HFFc6 (cell line): ENCODE results near the gene HIVEP3. TPM values are rescaled to one million over a fixed set of nuclear protein-coding genes. Genes with fewer than 3 reads are reported as not detected.

Experiments
- DNase-seq: peaks from one replicate; pipeline ENCODE4 v3.0.0-alpha.2; 2018
- H3K27ac Mint-ChIP-seq: 2 replicates; pipeline ENCODE4 v1.8.0; 2020; ENCODE audit warnings: mild to moderate bottlenecking, mixed read lengths
- H3K27me3 Mint-ChIP-seq: 2 replicates; pipeline ENCODE4 v1.8.0; 2021; ENCODE audit warnings: mild to moderate bottlenecking, moderate library complexity, mixed read lengths; ENCODE audit not compliant: insufficient read depth
- H3K36me3 Mint-ChIP-seq: 2 replicates; pipeline ENCODE4 v1.8.0; 2021; ENCODE audit warnings: low read depth, mixed read lengths
- H3K4me1 Mint-ChIP-seq: 2 replicates; pipeline ENCODE4 v1.8.0; 2020; ENCODE audit warnings: low read depth, mixed read lengths
- H3K4me3 Mint-ChIP-seq: 2 replicates; pipeline ENCODE4 v1.8.0; 2020; ENCODE audit warnings: mild to moderate bottlenecking, moderate library complexity, mixed read lengths
- H3K9me3 Mint-ChIP-seq: 2 replicates; pipeline ENCODE4 v1.8.0; 2020; ENCODE audit warnings: mild to moderate bottlenecking, mixed read lengths
- total RNA-seq, 6 experiments: library from RNA; stranded (reverse); fragmentation: NEBNext Ultra II Directional; extraction: Animal tissue kit (Norgen Biotek cat#: 25700); gene quantifications; 2 replicates in 1 of 6; 3 replicates in 5 of 6; pipeline ENCODE4 v1.2.3, GENCODE V29; 2021
- TF ChIP-seq, protein P1 (sequence below): fragments of 200-600 bp; sonication (generic); IDR thresholded peaks from 2 replicates; pipeline ENCODE4 v1.5.0; 2021; ENCODE audit warnings: antibody characterized with exemption, mild to moderate bottlenecking

The HIVEP3 gene
- total RNA-seq, 6 experiments from 2014 or later: 7.0 to 9.7 (median 7.9) TPM

DNA sequence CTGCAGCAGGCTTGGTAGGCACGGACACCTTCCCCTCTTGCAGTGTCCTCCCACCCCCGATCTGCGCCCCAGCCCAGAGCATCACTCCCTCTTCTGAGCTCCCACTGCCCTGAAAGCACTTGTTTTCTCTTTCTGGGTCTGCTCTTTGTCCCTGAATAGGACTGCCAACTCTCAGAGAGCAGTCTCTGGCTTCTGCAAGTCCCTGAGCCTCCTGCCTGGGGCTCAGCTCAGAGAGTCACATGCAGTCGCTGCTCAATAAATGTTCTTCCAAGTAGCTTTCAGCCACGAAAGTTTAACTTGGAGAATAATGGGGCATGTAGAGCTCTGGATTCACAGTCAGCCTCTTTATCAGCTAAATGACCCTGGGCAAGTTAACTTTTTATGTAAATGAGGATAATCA is 205.6 kb downstream of the HIVEP3 start:
- Mint-ChIP-seq H3K27me3 (no peaks in the 10 kb centered on the region; the same call in 1 of the 2 replicates), H3K36me3 (no peaks in the 10 kb centered on the region), H3K4me3 (peak overlapping the region; percentile 31; the same call in 1 of the 2 replicates), H3K4me1 (peaks cover 74% of the 10 kb centered on the region), H3K27ac (peak overlapping the region; percentile 79), H3K9me3 (no peaks in the 10 kb centered on the region)
- no peak for DNase-seq
- TF ChIP-seq, protein P1, sequence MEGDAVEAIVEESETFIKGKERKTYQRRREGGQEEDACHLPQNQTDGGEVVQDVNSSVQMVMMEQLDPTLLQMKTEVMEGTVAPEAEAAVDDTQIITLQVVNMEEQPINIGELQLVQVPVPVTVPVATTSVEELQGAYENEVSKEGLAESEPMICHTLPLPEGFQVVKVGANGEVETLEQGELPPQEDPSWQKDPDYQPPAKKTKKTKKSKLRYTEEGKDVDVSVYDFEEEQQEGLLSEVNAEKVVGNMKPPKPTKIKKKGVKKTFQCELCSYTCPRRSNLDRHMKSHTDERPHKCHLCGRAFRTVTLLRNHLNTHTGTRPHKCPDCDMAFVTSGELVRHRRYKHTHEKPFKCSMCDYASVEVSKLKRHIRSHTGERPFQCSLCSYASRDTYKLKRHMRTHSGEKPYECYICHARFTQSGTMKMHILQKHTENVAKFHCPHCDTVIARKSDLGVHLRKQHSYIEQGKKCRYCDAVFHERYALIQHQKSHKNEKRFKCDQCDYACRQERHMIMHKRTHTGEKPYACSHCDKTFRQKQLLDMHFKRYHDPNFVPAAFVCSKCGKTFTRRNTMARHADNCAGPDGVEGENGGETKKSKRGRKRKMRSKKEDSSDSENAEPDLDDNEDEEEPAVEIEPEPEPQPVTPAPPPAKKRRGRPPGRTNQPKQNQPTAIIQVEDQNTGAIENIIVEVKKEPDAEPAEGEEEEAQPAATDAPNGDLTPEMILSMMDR: no peak

DNA sequence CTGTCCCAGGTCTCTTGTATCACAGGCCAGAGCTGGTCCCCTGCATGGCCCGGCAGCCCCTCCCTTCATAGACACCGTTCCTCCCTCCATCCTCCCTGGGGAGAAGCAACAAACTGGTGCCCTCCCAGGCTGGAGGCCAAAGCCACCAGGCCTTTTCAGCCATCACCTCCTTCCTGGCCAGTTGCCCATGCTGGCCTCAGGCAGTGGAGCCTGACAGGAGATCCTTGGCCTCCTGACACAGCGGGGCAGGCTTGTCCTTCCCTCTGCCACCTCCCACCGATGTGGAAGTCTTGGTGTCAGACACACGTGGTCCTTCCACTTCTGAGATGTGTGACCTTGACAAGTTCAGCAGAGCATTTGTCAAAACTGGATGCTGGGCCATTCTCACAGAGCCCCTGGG is 206.0 kb downstream of the HIVEP3 start:
- DNase-seq: peak; percentile 13
- H3K9me3 Mint-ChIP-seq: no peaks in the 10 kb centered on the region
- H3K27ac Mint-ChIP-seq: peak overlapping the region; percentile 79
- no peak overlapping the region; the same call in 1 of the 2 replicates for H3K4me3 Mint-ChIP-seq
- TF ChIP-seq, protein P1: no peak
- H3K36me3 Mint-ChIP-seq: no peaks in the 10 kb centered on the region
- H3K27me3 Mint-ChIP-seq: no peaks in the 10 kb centered on the region; the same call in 1 of the 2 replicates
- H3K4me1 Mint-ChIP-seq: peaks cover 74% of the 10 kb centered on the region

DNA sequence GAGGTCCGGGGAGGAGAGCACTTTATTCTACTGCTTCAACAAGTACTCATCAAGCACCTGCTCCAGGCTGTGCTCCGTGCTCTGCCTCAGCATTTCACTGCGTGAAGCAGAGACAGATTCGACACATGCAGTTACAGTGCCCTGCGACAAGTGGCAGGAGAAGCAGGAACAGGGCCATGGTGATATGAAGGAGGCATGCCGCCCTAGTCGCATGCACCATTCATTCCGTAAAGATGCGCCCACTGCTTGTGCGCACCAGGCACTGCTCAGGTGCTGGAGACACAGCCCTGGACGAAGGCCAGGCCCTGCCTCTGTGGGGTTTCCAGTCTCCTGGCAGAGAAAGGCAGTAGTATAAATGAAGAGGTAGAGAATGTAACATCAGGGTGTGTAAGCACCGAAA is 206.6 kb downstream of the HIVEP3 start:
- peaks cover 69% of the 10 kb centered on the region for H3K4me1 Mint-ChIP-seq

DNA sequence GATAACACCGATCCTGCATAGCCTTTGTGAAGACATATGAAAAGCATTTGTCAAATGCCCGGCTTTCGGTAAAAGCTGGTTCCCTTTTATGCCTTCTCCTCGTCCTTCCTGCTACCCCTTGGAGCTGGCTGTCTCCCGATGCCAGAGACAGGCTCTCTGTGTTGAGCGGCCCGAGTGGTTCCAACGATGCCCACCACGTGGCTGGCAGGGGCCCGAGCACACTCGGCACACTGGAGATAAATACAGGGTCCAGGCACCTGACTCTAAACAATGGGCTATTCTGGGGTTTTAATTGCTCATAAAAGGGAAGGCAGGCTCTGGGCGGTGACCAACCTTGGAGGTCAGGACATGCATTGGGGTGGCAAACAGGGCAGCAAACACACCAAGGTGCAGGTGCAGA is 207.1 kb downstream of the HIVEP3 start:
- no peaks in the 10 kb centered on the region for H3K36me3 Mint-ChIP-seq
- no peaks in the 10 kb centered on the region; the same call in 1 of the 2 replicates for H3K27me3 Mint-ChIP-seq
- H3K9me3 Mint-ChIP-seq: no peaks in the 10 kb centered on the region
- DNase-seq: no peak
- no peak overlapping the region for H3K27ac Mint-ChIP-seq
- peaks cover 67% of the 10 kb centered on the region for H3K4me1 Mint-ChIP-seq
- TF ChIP-seq, protein P1: no peak
- H3K4me3 Mint-ChIP-seq: no peak overlapping the region

More for the DNA sequence above, 206.6 kb downstream of the HIVEP3 start:
- Mint-ChIP-seq H3K36me3 (no peaks in the 10 kb centered on the region), H3K27me3 (no peaks in the 10 kb centered on the region; the same call in 1 of the 2 replicates), H3K4me3 (no peak overlapping the region), H3K27ac (no peak overlapping the region), H3K9me3 (no peaks in the 10 kb centered on the region)
- TF ChIP-seq, protein P1: no peak
- DNase-seq: no peak

DNA sequence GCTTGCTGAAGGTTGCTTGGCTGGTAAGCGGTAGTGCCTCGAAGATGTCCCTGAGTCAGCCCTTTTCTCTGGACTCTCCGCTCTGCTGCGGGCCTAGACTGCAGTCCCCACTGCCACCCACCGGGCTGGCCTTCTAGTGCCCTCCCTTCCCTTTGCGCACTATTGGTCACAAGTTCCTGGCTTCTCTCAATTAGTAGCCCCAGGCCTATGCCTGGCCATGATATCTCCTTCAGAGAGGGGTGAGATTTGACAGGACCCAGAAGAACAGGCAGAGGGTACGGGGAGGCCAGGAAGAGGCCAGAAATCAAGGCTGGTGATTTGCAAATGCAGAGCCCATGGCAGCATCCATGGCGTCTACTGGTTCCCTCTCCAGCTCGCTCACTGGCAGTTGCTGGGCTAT is 207.7 kb downstream of the HIVEP3 start:
- Mint-ChIP-seq H3K36me3 (no peaks in the 10 kb centered on the region), H3K9me3 (no peaks in the 10 kb centered on the region), H3K27ac (no peak overlapping the region), H3K27me3 (no peaks in the 10 kb centered on the region; the same call in 1 of the 2 replicates), H3K4me1 (peaks cover 64% of the 10 kb centered on the region), H3K4me3 (no peak overlapping the region)
- TF ChIP-seq, protein P1: no peak
- DNase-seq: no peak

DNA sequence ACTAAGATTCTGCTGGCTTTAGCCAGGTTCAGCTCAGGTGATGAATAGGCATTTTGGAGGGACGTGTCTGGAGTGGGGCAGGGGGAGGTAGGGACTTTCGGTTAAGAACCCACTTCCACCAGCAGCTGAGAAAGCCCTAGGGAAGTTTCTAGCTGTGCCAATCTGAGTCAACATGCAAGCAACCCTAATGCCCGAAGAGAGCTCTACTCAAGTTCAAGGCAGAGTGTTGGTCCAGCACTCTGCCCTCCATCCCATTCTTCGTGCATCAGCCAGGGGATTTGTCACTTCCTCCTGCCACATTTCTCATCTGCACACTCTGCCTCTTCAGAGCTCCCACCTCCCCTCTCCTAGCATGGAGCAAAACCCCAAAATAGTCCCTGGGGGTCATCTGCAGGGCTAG is 208.8 kb downstream of the HIVEP3 start:
- Mint-ChIP-seq H3K27me3 (peaks cover 3% of the 10 kb centered on the region), H3K27ac (no peak overlapping the region), H3K36me3 (no peaks in the 10 kb centered on the region), H3K4me3 (no peak overlapping the region), H3K4me1 (peaks cover 53% of the 10 kb centered on the region), H3K9me3 (no peaks in the 10 kb centered on the region)
- TF ChIP-seq, protein P1: no peak
- DNase-seq: no peak
